Measurements from ENCODE around the gene PALLD.

GRCh38 chr4:168931215-168931650 lies 434.4 kb downstream of the PALLD start:
- TF ChIP-seq CTCF (IDR thresholded peaks at IDR 0.05) = no peak
- TF ChIP-seq POLR2A (IDR thresholded peaks at IDR 0.05; ENCODE audit: low read depth) = no peak
- TF ChIP-seq POLR2AphosphoS5 (IDR thresholded peaks at IDR 0.05) = peak in 1 of 2 donors; percentile 69
